NCI-H524 treated with DMSO at 0.1 percent for 48 hours (cell line): ENCODE results near the gene APOA1.

Source experiments
- DNase-seq: peaks from one replicate; lab custom pipeline; 2025; lab: John Stamatoyannopoulos, UW

The APOA1 gene

DNA sequence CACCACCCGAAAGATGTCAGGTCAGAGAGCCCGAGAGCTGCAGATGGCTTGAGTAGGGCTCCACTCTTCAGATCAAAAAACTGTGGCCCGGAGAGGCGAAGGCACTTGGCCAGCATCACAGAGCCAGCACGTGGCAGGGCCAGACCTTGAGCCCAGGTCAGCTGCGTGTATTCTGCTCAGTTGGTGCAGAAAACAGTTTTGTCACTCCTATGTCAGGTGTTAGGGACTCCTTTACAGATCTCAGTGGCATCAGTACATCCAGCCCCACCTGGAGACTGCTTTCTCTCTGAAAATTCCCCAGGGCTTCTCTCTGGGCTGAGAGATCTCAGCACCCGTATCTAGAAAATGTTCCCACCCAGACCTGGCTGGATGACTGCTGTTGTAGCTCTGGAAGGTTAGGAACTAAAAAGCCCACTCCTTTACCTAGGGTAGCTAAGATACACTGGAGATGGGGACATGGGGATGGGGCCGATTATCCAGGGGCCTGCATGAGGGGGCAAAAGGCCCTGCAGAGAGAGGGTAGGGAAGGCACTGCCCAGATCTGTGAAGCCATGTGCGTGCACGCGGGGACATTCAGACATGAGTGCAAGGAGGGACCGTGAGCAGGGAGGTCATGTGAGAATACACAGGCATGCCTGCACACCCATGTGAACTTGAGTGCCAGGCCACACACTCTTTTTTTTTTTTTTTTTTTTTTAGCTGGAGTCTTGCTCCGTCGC lies 3.4 kb downstream of the APOA1 start:
- DNase-seq: no peak

DNA sequence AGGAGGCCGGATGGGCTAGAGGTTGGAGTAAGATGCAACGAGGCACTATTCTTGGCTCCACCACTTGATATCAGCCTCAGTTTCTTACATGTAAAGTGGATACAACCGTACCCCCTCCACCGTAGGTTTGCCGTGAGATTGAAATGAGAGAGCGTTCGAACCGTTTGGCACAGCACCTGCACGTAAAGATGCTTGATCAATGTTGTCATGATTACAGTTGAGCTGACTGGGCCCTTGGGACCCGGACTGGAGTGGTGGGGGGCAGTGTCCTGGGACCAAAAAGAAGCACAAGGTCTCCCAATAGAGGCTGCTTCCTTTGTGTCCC lies 4.0 kb downstream of the APOA1 start:
- DNase-seq: no peak

DNA sequence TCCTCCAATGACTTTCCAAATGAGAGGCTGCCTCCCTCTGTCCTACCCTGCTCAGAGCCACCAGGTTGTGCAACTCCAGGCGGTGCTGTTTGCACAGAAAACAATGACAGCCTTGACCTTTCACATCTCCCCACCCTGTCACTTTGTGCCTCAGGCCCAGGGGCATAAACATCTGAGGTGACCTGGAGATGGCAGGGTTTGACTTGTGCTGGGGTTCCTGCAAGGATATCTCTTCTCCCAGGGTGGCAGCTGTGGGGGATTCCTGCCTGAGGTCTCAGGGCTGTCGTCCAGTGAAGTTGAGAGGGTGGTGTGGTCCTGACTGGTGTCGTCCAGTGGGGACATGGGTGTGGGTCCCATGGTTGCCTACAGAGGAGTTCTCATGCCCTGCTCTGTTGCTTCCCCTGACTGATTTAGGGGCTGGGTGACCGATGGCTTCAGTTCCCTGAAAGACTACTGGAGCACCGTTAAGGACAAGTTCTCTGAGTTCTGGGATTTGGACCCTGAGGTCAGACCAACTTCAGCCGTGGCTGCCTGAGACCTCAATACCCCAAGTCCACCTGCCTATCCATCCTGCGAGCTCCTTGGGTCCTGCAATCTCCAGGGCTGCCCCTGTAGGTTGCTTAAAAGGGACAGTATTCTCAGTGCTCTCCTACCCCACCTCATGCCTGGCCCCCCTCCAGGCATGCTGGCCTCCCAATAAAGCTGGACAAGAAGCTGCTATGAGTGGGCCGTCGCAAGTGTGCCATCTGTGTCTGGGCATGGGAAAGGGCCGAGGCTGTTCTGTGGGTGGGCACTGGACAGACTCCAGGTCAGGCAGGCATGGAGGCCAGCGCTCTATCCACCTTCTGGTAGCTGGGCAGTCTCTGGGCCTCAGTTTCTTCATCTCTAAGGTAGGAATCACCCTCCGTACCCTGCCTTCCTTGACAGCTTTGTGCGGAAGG lies 4.8 kb downstream of the APOA1 start:
- DNase-seq: no peak

DNA sequence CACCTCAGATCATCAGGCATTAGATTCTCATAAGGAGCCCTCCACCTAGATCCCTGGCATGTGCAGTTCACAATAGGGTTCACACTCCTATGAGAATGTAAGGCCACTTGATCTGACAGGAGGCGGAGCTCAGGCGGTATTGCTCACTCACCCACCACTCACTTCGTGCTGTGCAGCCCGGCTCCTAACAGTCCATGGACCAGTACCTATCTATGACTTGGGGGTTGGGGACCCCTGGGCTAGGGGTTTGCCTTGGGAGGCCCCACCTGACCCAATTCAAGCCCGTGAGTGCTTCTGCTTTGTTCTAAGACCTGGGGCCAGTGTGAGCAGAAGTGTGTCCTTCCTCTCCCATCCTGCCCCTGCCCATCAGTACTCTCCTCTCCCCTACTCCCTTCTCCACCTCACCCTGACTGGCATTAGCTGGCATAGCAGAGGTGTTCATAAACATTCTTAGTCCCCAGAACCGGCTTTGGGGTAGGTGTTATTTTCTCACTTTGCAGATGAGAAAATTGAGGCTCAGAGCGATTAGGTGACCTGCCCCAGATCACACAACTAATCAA lies 5.6 kb downstream of the APOA1 start:
- DNase-seq: no peak

DNA sequence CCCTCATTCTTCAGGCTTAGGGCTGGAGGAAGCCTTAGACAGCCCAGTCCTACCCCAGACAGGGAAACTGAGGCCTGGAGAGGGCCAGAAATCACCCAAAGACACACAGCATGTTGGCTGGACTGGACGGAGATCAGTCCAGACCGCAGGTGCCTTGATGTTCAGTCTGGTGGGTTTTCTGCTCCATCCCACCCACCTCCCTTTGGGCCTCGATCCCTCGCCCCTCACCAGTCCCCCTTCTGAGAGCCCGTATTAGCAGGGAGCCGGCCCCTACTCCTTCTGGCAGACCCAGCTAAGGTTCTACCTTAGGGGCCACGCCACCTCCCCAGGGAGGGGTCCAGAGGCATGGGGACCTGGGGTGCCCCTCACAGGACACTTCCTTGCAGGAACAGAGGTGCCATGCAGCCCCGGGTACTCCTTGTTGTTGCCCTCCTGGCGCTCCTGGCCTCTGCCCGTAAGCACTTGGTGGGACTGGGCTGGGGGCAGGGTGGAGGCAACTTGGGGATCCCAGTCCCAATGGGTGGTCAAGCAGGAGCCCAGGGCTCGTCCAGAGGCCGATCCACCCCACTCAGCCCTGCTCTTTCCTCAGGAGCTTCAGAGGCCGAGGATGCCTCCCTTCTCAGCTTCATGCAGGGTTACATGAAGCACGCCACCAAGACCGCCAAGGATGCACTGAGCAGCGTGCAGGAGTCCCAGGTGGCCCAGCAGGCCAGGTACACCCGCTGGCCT lies 7.1 kb downstream of the APOA1 start:
- DNase-seq: no peak

DNA sequence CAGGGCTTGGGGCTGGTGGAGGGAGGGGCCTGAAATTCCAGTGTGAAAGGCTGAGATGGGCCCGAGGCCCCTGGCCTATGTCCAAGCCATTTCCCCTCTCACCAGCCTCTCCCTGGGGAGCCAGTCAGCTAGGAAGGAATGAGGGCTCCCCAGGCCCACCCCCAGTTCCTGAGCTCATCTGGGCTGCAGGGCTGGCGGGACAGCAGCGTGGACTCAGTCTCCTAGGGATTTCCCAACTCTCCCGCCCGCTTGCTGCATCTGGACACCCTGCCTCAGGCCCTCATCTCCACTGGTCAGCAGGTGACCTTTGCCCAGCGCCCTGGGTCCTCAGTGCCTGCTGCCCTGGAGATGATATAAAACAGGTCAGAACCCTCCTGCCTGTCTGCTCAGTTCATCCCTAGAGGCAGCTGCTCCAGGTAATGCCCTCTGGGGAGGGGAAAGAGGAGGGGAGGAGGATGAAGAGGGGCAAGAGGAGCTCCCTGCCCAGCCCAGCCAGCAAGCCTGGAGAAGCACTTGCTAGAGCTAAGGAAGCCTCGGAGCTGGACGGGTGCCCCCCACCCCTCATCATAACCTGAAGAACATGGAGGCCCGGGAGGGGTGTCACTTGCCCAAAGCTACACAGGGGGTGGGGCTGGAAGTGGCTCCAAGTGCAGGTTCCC lies 7.8 kb downstream of the APOA1 start, which contains the start of gene APOC3:
APOC3 (plus strand) TSS at position 383 of the 659 bp plus-strand sequence. CDS start 676 bp downstream, outside the sequence.
- no peak for DNase-seq

DNA sequence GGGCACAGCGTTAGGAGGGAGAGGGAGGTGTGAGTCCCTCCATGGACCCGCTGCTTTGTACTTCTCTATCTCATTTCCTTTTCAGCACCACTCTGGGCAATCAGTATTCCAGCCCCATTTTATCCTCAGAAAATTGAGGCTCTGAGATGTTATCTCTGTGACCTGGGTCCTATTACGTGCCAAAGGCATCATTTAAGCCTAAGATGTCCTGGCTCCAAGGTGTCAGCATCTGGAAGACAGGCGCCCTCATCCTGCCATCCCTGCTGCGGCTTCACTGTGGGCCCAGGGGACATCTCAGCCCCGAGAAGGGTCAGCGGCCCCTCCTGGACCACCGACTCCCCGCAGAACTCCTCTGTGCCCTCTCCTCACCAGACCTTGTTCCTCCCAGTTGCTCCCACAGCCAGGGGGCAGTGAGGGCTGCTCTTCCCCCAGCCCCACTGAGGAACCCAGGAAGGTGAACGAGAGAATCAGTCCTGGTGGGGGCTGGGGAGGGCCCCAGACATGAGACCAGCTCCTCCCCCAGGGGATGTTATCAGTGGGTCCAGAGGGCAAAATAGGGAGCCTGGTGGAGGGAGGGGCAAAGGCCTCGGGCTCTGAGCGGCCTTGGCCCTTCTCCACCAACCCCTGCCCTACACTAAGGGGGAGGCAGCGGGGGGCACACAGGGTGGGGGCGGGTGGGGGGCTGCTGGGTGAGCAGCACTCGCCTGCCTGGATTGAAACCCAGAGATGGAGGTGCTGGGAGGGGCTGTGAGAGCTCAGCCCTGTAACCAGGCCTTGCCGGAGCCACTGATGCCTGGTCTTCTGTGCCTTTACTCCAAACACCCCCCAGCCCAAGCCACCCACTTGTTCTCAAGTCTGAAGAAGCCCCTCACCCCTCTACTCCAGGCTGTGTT lies 8.5 kb downstream of the APOA1 start:
- no peak for DNase-seq

DNA sequence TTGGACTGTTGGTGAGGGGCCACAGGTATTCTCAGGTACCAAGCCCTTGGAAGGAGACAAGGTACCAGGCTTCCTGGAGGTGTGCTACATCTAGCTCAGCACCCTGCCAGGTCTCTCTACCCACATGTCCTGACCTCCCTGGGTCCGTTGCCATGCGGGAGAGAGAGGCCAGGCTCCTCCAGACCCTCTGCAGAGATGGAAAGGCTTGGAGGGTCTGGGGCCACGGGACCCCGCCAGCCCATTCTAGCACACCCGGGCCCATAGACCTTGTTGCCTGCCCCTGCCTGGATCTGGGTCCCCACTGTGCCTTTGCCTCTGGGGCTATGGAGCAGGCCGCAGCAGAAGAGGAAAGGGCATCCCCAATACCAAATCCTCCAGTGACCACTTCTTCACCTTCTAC lies 10.0 kb downstream of the APOA1 start:
- no peak for DNase-seq

GRCh38 chr11:116826751-116827431 lies 10.5 kb downstream of the APOA1 start:
- DNase-seq: no peak

- no peak for DNase-seq
Observed at GRCh38 chr11:116825854-116826750, 11.3 kb downstream of the APOA1 start.

DNA sequence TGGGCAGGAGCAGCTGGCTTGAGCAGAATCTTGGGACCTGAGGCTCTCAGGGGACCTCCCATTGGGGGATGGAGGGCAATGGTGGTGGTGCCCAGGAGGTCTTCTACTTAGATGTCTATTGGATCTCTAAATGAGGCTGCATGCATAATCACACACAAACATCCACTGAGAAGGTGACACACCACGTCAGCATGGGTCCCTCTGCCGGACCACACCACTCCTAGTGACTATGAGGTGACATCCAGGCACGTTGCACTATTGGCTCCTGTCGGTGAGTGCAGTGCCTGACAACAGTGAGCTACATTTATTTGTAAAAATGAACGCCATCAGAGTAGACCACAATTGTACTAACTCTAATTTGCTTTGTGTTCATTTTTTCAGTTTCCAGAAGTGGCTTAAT lies 12.0 kb downstream of the APOA1 start:
- no peak for DNase-seq

GRCh38 chr11:116823031-116823843 lies 14.2 kb downstream of the APOA1 start, which contains the start of gene APOA4:
Gene APOA4 (minus strand): TSS chr11:116823304. CDS start chr11:116823191, 113 bp downstream.
- DNase-seq: no peak

- no peak for DNase-seq
Observed at GRCh38 chr11:116822575-116822974, 14.8 kb downstream of the APOA1 start.

DNA sequence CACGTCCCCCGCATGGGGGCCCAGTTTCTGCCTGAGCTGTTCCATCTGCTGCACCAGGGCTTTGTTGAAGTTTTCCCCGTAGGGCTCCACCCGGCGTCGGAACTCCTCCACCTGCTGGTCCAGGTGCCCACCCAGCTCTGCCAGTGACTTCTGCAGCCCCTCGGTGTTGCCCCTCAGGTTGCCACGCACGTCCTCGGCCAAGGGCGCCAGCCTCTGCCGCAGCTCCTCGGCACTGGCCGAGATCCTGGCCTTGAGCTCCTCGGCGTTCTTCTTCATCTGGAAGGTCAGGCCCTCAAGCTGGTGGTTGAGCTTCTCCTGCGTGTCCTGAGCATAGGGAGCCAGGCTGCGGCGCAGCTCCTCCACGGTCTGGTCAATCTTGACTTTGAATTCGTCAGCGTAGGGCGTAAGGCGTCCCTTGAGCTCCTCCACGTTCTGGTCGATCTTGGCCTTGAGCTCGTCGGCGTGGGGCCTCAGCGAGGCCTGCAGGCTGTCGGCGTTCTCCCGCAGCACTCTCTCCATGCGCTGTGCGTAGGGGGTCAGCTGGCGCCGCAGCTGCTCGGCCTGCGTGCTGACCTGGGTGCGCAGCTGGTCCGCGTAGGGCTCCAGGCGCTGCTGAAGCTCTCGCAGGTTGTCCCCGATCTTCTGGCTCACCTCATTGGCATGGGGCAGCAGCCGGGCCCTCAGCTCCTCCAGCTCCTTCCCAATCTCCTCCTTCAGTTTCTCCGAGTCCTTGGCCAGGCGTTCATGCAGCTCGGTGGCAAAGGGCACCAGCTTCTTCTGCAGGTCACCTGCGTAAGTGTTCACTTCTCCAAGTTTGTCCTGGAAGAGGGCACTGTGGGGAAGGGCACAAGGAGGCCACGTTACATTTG lies 16.1 kb downstream of the APOA1 start:
- no peak for DNase-seq

DNA sequence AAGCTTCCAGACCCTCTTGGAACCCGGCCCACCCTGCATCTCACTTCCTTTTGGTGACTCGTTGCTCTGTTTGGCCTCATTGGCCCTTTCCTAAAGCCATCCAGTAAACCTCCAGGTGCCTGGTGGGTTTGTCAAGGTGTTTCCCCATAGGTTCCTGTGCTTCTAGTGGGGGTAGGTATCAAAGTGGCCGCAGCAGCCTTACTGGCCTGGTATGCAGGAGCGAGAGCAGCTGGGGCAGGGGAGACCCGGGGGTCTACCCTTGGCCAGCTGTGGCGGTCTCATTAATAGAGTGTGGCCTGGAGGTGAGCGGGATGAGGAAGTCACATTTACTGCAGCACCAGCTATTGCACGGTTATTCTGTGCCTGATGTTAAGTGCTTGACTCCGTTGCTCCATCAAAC lies 18.4 kb downstream of the APOA1 start:
- DNase-seq: no peak

DNA sequence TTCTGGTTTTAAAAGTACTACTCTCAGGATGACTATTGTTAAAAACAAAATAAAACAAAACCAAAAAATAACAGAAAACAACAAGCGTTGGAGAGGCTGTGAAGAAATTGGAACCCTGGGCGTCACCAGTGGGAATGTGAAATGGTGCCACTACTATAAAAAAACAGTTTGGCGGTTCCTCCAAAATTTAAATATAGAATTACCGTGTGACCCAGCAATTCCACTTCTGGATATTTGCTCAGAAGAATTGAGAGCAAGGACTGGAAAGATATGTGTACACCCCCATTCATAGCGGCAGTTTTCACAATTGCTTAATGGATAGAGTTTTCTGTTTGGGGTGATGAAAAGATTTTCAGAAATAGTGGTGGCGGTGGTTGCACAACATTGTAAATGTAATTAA lies 22.9 kb downstream of the APOA1 start:
- no peak for DNase-seq
